ENCODE data around the gene CREB5.

- TF ChIP-seq CTCF (IDR thresholded peaks at IDR 0.05 in 4 of 5, conservative IDR thresholded peaks at IDR 0.05 in 1 of 5) (no peak), POLR2A (IDR thresholded peaks at IDR 0.05) (no peak)
Measured at GRCh38 chr7:28748346-28748745, 336.0 kb downstream of the CREB5 start.

All from gastrocnemius medialis (tissue), 4 donors.